Kidney (tissue), 22 donors: ENCODE data around the gene CDH9. TPM values are rescaled to one million over a fixed set of nuclear protein-coding genes. Genes with fewer than 3 reads are reported as not detected.

Source experiments
- DNase-seq, 5 donors: peaks; one replicate each; pipeline ENCODE4 v3.0.0-alpha.2; 2013 to 2020
- FAIRE-seq: peaks from 2 replicates; lab custom pipeline; 2012; peaks lifted over from hg19 to GRCh38; lab: Jason Lieb, UNC
- H3K27ac ChIP-seq, 2 donors: one replicate each; pipeline ENCODE4 v1.7.0; 2013; ENCODE audit warnings: low read depth in 2 of 2, low read length in 2 of 2, inconsistent platforms in 1 of 2
- H3K27me3 ChIP-seq: one replicate; pipeline ENCODE4 v1.7.1; 2013; ENCODE audit warnings: low read length, inconsistent platforms; ENCODE audit not compliant: control insufficient read depth, insufficient read depth
- H3K36me3 ChIP-seq, 3 donors: one replicate each; pipeline versions ENCODE4 v1.7.0 to v1.7.1; 2013; ENCODE audit warnings: low read length in 3 of 3, control low read depth in 1 of 3, inconsistent platforms in 1 of 3; ENCODE audit not compliant: insufficient read depth in 3 of 3, control insufficient read depth in 2 of 3
- H3K4me1 ChIP-seq, 3 donors: one replicate each; pipeline versions ENCODE4 v1.7.0 to v1.7.1; 2013; ENCODE audit warnings: low read length in 3 of 3, inconsistent platforms in 1 of 3, low read depth in 1 of 3; ENCODE audit not compliant: control insufficient read depth in 2 of 3, insufficient read depth in 2 of 3
- H3K4me3 ChIP-seq, 3 donors: one replicate each; pipeline versions ENCODE4 v1.7.0 to v1.8.1; 2013; ENCODE audit warnings: low read length in 3 of 3, control low read depth in 1 of 3, inconsistent platforms in 1 of 3
- H3K9ac ChIP-seq, 3 donors: one replicate each; pipeline versions ENCODE4 v1.7.0 to v1.7.1; 2013; ENCODE audit warnings: low read length in 3 of 3, control low read depth in 1 of 3, inconsistent platforms in 1 of 3
- H3K9me3 ChIP-seq, 3 donors: one replicate each; pipeline versions ENCODE4 v1.7.0 to v1.7.1; 2013; ENCODE audit warnings: low read length in 3 of 3, control low read depth in 1 of 3, inconsistent platforms in 1 of 3; ENCODE audit not compliant: control insufficient read depth in 2 of 3, insufficient read depth in 1 of 3
- CTCF ChIP-seq: IDR thresholded peaks from 3 replicates; pipeline ENCODE4 v1.5.1; 2012; ENCODE audit warnings: mild to moderate bottlenecking, moderate library complexity, borderline replicate concordance; ENCODE audit not compliant: insufficient read depth; ENCODE audit errors: extremely low read depth
- intact Hi-C: fragments of 100-400 bp; cut with DNase I; formaldehyde crosslinking; loops from one replicate; pipeline ENCODE4 v1.11.1; 2022
- long read RNA-seq, 10 donors: library from polyadenylated mRNA in 1 of 10; unstranded in 1 of 10; transcript quantifications; one replicate each; pipeline ENCODE4 v2.0.0 and lab custom pipeline, GENCODE V29; 2021 to 2026
- polyA plus RNA-seq: library from polyadenylated mRNA; stranded (reverse); fragments of 350-450 nt; fragmentation: Illumina TruSeq; extraction: RNeasy Lipid Tissue Mini Kit (QIAGEN cat#74804); gene quantifications from one replicate; pipeline ENCODE4 v1.2.3, GENCODE V29; 2014; ENCODE audit warnings: low read depth, low replicate concordance; ENCODE audit not compliant: insufficient read depth
- total RNA-seq: library from RNA; stranded (reverse); fragmentation: NEBNext Ultra II Directional; extraction: Animal tissue kit (Norgen Biotek cat#: 25700); gene quantifications from one replicate; pipeline ENCODE4 v1.2.1, GENCODE V29; 2021
- donor health status: control.
- donor health status: control.
- donor health status: control.
- donor health status: control.
- donor health status: control.
- donor health status: DM: yes; HTN: yes; CAD: no.
- donor health status: Normal renal cell carcinoma (clear cell type).

CDH9 gene
- 2.1 TPM for total RNA-seq
- 1.7 TPM for polyA plus RNA-seq
- long read RNA-seq, donor 1, partial matches to known transcripts: 0 of 1 reads
- long read RNA-seq, donor 1, other reads (novel, unspliced or antisense): 0 of 1 reads
- long read RNA-seq, donor 2: 0 reads
- long read RNA-seq, donor 3: 0 reads
- long read RNA-seq, donor 4, partial matches to known transcripts: 0 of 1 reads
- long read RNA-seq, donor 4, other reads (novel, unspliced or antisense): 0 of 1 reads
- long read RNA-seq, donor 5: 0 reads
- long read RNA-seq, donor 6: 0 reads
- long read RNA-seq, donor 7: 0 reads
- long read RNA-seq, donor 8: 0 reads
- long read RNA-seq, donor 9, partial matches to known transcripts: 0 of 2 reads
- long read RNA-seq, donor 9, other reads (novel, unspliced or antisense): 0 of 2 reads
- long read RNA-seq, donor 10: 0 reads

GRCh38 chr5:27038476-27038875 is at the start of gene CDH9:
Gene CDH9, minus strand, starts transcription at chr5:27038586. Its CDS starts 50,253 bp downstream, at chr5:26988333.
- peak within 1 kb of the TSS in 1 of 3 donors; percentile 37 for H3K9ac ChIP-seq
- intact Hi-C loops: no loop called here

GRCh38 chr5:27087747-27088146 is 49.4 kb upstream of the CDH9 start:
- H3K27me3 ChIP-seq: no peaks in the 10 kb centered on the region
- no peak overlapping the region for H3K9ac ChIP-seq
- H3K27ac ChIP-seq: no peak overlapping the region
- no peak for FAIRE-seq
- H3K4me1 ChIP-seq: no peaks in the 10 kb centered on the region
- H3K4me3 ChIP-seq: no peak overlapping the region
- intact Hi-C loops: no loop called here
- no peaks in the 10 kb centered on the region for H3K9me3 ChIP-seq
- H3K36me3 ChIP-seq: no peaks in the 10 kb centered on the region
- no peak for TF ChIP-seq CTCF
- DNase-seq: peak in 2 of 5 donors; percentile 12 to 29

More at GRCh38 chr5:27038476-27038875, at the start of gene CDH9:
- peak in 3 of 5 donors; percentile 9 to 34 (median 13) for DNase-seq
- no peak for FAIRE-seq
- Histone ChIP-seq H3K27ac (no peak within 1 kb of the TSS), H3K27me3 (no peaks in the 10 kb centered on the region), H3K4me1 (no peaks in the 10 kb centered on the region), H3K4me3 (peak within 1 kb of the TSS in 1 of 3 donors; percentile 68), H3K36me3 (no peaks in the 10 kb centered on the region), H3K9me3 (no peaks in the 10 kb centered on the region)
- no peak for TF ChIP-seq CTCF

- H3K27me3 ChIP-seq: no peaks in the 10 kb centered on the region
- H3K9ac ChIP-seq: no peak overlapping the region
- no peaks in the 10 kb centered on the region for H3K4me1 ChIP-seq
- DNase-seq: peak in 1 of 5 donors; percentile 11
- H3K9me3 ChIP-seq: no peaks in the 10 kb centered on the region
- no peak overlapping the region for H3K4me3 ChIP-seq
- FAIRE-seq: no peak
- no peak overlapping the region for H3K27ac ChIP-seq
- intact Hi-C loops: no loop called here
- TF ChIP-seq CTCF: no peak
- H3K36me3 ChIP-seq: no peaks in the 10 kb centered on the region
Observed at GRCh38 chr5:27083449-27084415, 45.3 kb upstream of the CDH9 start.
